Muscle of arm (tissue), 12 donors: Measurements from ENCODE around the gene SNTG2. TPM values are rescaled to one million over a fixed set of nuclear protein-coding genes. Genes with fewer than 3 reads are reported as not detected.

ENCODE experiments used
- DNase-seq: peaks from one replicate; pipeline ENCODE4 v3.0.0-alpha.2; 2013
- polyA plus RNA-seq, 12 donors: library from polyadenylated mRNA; unstranded; fragments of 120-200 nt; gene quantifications; one replicate each; pipeline ENCODE4 v1.2.1, GENCODE V29; 2013; ENCODE audit not compliant: insufficient read length in 12 of 12

The SNTG2 gene
- polyA plus RNA-seq, 12 donors: 0.13 to 0.70 (median 0.31) TPM; not detected in 3

GRCh38 chr2:989781-990467 is 39.3 kb downstream of the SNTG2 start:
- DNase-seq: no peak

DNA sequence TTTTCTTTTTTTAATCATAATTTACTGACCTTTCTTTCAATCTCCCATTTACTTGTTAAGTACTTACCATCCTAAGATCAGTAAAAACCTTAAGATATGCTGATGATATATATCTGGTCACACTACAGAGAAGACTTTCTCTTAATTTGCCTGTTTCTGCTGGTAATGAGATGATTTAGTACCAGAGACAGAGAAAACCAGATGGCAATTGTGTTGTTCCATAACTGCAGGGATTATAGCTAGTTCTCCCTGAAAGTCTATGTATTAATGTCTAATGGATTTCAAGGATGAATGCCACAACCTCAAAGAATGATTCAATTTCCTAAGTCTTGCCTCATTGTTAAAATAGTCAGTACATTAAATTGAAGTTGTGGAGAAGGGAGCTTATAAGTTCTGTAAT is 40.3 kb downstream of the SNTG2 start:
- no peak for DNase-seq

- DNase-seq: no peak
These were observed 51.7 kb downstream of the SNTG2 start for GRCh38 chr2:1002350-1002749.

GRCh38 chr2:1004398-1004797 is 53.7 kb downstream of the SNTG2 start:
- no peak for DNase-seq

DNA sequence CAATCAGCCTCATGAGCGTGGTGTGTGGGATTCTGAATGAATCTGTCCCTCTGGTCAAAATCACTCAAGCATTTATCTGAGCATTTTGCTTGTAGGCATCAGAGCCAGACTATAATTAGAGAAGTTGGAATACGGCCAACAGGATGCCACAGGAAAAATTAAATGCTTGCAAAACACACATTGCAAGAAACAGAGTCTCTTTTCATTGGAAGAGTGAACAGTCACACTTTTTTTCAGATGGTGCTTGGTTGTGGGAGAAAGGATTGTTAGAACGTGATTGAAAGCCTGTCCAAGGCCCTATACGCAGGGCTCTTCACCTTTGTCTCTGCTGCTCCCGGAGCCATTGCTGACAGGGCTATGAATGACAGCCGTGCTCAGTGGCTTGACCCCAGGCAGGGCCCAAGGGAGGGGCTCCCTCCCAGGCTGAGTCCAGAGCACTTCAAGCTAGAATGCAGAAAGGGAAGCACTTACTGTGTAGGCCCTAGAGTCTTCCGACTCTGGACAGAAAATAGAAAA is 59.8 kb downstream of the SNTG2 start:
- no peak for DNase-seq

GRCh38 chr2:1011006-1011405 is 60.4 kb downstream of the SNTG2 start:
- no peak for DNase-seq

DNA sequence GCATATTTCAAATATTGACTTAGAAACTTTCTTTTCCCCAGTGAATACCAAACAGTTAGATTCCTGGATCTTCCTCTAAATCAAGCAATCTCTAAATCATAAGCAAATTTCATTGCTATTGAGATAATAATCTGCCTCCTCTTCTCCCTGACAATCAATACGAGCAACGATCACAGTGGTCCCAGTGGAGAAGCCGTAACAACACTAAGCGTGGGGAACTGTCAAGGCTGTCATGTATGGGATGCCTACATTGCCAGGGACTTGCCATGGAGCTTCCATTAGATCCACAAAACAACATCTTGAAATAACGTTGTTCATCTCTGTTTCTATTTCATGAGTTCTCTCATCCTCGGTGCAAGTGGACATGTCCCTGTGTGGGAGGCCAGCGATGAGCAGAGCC is 61.3 kb downstream of the SNTG2 start:
- no peak for DNase-seq

DNA sequence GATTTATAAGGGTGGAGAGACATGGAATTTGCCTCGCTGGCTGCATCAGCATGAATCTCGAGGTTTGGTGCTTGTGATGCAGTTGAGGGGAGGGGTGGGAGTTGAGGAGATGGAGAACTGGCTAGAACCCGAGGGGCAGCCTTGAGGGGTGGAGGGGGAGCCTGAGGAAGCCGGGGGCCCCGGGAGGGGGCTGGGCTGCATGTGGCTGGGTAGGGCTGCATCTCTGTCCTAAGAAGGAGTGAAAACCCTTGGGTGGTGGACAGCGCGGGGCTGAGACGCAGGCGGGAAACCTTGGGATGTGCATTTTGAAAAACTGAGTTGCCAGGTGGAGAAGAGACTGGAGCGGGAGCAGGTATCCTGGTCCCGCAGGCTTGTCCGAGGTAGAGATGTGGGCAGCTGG is 64.2 kb downstream of the SNTG2 start:
- no peak for DNase-seq

DNA sequence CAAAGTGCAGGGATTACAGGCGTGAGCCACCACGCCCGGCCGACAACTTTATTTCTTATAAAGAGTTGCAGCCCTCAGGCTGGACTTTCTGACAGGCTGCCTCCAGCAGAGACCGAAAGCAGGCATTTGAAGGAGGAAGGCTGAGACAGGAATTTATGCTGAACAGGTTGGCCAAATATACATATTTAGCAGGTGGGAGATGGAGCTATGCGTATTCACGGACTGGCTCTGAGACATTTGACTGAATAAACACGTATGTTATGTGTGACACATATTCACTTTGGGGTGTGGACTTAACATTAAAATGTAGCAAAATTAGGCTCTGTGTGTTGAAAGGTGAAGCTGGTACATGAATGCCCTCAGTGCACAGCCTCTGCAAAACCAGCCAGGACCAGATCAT is 65.9 kb downstream of the SNTG2 start:
- no peak for DNase-seq

- DNase-seq: no peak
These were observed 67.2 kb downstream of the SNTG2 start for GRCh38 chr2:1017827-1018226.

DNA sequence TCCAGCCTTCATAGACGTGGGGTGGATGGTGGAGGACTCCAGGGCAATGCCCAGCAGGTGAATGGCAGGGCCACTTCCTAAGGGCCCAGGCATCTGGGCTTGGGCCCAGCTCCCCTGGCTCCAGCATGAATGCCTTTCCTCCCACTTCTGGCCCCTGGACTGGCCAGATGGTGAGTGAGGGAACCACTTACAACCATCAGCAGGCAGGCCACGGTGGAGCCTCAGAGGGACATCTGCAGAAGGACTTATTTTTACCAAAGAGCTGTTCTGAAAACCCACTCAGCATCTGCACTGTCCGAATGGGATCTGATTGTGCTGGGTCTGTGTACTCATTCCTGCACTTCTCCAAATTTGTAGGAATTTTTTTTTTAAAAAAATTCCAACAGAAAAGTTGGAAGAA is 69.6 kb downstream of the SNTG2 start:
- DNase-seq: no peak

DNA sequence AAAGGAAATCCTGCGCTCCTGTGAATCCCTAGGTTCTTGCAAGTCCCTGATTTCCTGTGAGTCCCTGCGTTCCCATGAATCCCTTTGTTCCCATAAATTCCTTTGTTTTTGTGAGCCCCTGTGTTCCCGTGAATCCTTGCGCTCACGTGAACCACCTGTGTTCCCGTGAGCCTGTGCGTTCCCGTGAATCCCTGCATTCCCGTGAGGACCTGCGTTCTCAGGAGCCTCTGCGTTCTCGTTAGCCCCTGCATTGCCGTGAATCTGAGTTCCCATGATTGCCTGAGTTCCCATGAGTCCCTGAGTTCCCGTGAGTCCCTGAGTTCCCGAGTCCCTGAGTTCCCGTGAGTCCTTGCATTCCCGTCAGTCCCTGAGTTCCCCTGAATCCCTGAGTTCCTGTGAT is 71.5 kb downstream of the SNTG2 start:
- DNase-seq: no peak

DNA sequence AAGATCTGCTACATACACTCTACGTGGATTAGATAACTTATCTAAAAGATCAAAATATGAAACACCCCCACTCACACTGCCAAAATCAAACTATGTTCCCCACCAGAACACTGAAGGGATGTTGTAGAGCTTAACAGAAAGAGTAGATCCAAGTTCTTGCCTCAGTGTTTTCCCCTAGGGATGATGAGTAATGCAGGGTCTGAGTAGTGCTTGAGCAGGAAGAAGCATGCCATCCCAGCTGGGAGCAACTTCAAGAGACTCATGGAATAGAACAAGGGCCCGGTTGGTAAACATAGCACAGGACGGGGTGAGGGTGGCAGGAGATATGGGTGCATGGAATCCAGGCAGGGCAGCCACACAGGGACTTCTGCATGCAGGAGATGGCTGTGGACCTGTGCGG is 74.3 kb downstream of the SNTG2 start:
- no peak for DNase-seq

DNA sequence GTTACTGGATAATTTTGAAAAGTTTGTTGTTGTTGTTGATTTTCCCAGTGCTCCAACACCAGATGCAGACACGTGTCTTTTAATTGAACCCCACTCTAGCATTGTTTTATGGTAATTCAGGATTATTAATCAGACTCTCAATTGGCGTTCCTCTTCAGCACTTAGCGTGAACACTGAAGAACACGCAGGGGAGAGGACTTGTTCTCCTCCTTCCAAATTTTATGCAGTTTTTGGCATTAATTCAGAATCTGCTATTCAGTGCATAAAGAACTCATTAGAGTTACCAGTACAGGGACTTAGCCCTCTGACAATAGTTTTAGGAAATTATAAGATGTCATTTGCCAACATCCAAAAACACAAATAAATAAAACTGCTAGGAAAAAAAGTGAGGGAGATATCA is 75.5 kb downstream of the SNTG2 start:
- DNase-seq: peak; percentile 25

DNA sequence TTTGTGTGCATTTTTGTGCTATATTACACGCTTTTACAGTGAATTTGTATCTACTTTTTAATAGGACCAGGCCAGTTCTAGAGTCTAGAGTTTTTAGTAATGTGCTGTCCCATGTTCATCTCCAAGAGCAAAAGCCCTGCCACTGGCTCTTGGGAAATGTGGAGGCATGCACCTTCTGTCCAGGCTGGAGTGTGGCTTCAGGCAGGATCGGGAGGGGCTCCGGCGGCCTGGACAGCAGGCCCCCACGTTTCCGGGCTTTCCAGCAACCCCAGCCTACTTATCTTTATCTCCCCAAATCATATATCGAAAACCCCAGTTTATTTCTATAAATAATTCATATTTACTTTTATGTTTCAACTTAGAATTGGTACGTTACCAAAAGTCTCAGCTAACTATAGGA is 78.2 kb downstream of the SNTG2 start:
- DNase-seq: no peak

GRCh38 chr2:1032030-1032429 is 81.4 kb downstream of the SNTG2 start:
- no peak for DNase-seq

DNA sequence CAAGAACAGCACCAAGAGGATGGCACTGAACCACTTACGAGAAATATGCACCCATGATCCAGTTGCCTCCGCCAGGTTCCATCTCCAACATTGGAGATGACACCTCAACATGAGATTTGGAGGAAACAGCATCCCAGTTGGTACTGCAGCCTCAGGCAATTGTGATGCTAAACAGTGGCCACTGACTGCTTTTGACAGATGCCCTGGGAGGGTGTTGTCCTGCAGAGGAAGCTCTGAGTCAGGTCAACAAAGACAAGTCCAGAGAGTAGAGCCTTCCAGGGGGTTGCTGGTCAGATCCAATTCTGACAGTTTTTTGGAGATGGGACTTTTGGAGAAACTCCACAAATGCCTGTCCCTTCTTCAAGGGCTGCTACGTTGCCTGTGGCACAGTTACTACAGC is 82.4 kb downstream of the SNTG2 start:
- no peak for DNase-seq

DNA sequence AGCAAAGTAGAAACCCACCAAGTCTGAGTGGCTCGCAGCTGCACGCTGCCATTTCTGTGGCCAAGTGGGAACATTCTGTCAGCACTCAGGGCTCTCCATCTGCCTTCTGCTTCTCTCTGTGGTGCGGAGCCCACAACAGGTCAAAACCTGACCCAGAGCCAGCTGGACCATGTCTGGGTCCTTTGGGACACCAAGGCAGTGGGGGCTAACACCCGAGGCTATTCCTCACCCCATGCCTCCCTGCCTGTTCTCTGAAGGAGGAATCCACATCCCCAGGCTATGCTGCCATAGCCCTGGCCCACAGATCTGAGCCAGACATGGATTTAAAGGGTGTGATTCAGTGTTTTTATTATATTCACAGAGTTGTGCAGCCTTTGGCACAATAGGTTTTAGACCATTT is 86.4 kb downstream of the SNTG2 start:
- no peak for DNase-seq

GRCh38 chr2:1039549-1039948 is 88.9 kb downstream of the SNTG2 start:
- no peak for DNase-seq

GRCh38 chr2:1041012-1041805 is 90.6 kb downstream of the SNTG2 start:
- DNase-seq: no peak

DNA sequence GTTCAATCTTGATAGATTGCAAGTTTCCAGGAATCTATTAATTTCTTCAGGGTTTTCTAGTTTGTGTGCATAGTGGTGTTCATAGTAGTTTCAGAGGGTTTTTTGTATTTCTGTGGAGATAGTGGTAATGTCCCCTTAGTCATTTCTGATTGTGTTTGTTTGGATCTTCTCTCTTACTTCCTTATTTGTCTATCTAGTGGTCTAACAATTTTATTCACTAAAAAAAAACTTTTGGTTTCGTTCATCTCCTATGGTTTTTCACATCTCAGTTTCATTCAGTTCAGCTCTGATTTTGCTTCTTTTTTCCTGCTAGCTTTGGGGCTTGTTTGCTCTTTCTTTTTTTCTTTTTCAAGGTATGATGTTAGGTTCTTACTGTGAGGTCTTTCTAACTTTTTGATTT is 94.5 kb downstream of the SNTG2 start:
- DNase-seq: no peak

DNA sequence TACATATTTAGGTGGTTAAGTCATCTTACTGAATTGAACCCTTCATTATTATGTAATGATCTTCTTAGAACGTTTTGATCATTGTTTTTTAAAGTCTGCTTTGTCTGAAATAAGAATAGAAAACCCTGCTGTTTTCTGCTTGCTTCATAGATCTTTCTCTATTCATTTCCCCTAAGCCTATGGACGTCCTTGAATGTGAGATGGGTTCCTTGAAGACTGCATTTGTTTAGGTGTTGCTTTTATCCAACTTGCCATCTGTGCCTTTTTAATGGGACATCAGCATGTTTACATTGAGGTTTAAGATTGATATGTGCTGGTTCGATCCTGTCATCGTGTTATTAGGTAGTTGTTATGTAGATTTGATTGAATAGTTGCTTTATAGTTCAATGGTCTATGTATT is 95.4 kb downstream of the SNTG2 start:
- no peak for DNase-seq

DNA sequence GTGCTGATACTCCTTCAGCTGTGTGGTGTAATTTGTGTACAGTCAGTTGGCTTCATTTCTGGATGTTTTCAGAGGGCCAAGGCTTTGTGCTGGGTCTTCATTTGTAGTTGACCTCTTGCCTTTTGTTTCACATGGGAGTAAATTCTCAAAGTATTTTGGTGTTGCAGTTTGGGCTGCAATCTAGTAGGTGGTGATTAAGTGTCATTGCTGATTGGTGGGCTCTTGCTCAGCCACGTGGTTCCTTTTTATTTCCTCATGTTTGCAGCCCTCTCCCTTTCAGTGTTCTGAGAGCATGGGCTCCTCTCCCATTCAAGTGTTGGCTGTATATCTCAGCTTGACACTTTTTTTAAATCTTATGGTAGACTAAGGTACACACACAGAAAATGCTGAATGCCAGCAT is 96.8 kb downstream of the SNTG2 start:
- DNase-seq: no peak

DNA sequence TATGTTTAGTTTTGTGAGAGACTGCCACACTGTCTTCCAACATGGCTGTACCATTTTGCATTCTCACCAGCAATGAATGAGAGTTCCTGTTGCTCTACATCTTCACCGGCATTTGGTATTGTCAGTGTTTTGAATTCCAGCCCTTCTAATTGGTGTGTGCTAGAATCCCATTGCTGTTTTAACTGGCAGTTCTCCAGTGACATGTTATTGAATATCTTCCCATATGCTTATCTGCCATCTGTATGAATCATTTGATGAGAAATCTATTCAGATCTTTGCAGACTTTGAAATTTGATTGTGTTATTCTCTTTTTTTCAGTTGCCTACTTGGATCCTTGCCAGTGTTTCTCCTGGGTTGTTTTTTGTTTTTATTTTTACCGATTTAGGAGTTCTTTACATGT is 99.0 kb downstream of the SNTG2 start:
- DNase-seq: no peak
